HG02970 (cell line): Measurements from ENCODE around the gene RAB7A.

Source experiments
- ATAC-seq: cut with Tn5 transposase; IDR thresholded peaks from one replicate; pipeline ENCODE4 v1.9.1; 2021; ENCODE audit warnings: mild to moderate bottlenecking, moderate library complexity, moderate number of reproducible peaks; ENCODE audit not compliant: unreplicated experiment, low FRiP score

The RAB7A gene

DNA sequence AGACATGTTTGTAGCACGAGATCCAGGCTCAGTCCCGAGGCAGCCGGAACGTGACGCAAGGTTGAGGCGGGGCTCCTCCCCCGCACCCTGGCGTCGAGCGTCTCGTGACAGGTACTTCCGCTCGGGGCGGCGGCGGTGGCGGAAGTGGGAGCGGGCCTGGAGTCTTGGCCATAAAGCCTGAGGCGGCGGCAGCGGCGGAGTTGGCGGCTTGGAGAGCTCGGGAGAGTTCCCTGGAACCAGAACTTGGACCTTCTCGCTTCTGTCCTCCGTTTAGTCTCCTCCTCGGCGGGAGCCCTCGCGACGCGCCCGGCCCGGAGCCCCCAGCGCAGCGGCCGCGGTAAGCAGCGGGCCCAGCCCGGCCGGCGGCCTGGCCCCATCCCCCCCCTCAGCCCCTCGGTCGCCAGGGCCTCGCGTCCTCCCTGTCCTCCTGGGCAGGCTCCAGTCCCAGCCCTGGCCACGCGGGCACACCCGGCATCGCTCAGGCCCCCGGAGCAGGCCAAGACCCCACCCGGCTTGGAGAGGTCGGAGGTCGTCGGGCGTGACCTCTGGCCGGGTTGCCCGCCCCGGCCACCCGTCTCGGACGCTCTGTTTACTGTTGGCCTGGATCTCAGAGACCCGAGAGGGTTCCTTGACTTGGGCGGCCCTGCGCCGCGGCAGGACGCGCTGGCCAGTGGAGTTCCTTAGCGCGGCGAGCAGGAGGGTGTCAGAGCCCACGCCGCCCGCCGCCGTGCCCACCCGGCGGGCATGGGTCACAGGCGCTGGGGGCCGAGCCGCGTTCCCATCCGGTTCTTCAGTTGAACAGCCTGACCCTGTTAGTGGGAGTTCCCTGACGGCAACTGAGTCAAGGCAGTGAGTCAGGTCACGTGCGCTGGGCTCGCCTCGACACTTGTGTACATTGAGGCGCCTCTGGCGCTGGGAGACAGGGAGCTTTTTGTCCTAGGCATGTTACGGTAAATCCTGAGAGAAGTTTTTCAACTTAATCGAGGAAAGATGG lies at the start of gene RAB7A:
Gene RAB7A, plus strand, starts transcription at position 161 of the 994 bp plus-strand sequence. CDS start 69,185 bp downstream, outside the sequence.
- ATAC-seq: peak; percentile 85

DNA sequence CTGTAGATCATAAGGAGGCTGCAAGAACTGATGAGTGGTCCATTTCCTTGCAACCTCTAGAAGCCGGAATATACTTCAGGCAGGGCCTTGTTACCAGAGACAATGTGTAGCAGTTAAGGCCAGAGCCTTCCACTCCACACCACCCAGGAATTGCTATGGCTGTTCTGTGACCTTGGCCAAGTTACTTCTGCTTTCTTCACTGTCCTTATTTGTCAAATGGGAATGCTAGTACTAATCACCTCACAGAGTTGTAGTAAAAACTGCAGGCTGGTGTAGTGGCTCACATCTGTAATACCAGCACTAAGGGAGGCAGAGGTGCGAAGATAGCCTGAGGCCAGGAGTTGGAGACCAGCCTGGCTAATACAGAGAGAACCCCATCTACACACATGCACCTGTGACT lies 46.6 kb upstream of the RAB7A start:
- ATAC-seq: no peak

DNA sequence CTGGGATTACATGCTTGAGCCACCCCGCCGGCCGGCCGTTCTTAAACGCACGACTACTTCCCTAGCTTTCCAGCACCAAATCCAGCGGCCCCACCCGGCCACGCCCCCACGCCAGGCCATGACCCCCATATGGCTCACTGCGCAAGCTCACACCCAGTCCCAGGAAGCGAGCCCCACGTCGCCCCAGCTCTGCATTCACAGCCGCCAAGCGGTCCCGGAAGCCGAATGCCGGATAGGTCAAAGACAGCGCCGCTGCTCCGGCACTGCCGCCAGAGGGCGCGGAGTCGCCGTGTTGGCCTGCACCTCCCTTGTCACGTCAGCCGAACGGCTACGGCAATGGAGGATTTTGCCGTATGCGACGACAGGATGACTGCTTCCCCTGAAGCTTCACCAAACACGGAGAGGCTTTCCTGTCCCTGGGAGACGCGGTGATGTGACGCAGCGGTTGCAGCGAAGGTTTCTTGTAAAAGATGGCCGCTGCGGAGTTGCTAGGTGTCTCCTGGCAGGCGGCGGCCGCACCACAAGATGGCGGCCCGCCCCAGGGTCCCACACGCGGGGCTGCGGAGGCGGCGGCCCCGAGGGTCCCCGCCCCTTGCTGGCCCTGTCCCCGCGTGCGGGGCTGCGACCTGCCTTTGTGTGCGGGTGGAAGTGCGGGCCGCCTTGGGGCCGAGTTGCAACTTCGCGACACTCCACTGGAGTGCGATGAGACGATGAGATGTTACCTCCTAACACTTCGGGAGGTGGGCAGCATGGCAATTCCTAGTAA lies 45.2 kb upstream of the RAB7A start:
- ATAC-seq: peak; percentile 94

DNA sequence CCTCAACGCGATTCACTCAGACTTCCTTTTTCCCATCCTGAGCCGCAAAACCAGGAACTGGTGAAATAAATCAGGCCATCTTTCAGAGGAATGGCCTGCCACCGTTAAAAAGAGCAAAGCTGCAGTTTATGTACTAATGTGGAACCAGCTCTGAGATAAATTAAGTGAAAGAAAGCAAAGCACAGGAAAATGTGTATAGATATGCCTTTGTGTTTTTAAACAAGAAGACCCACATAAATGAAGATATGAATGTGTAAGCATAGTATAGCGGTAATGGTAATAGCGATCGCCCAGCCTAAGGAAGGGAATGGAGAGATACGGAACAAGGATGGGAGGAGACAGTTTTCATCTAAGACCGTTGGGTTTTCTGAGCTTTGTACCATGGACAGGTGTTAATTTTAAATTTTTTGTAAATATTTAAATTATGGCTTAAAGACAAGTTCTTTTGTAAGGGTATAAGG lies 44.6 kb upstream of the RAB7A start:
- ATAC-seq: no peak

DNA sequence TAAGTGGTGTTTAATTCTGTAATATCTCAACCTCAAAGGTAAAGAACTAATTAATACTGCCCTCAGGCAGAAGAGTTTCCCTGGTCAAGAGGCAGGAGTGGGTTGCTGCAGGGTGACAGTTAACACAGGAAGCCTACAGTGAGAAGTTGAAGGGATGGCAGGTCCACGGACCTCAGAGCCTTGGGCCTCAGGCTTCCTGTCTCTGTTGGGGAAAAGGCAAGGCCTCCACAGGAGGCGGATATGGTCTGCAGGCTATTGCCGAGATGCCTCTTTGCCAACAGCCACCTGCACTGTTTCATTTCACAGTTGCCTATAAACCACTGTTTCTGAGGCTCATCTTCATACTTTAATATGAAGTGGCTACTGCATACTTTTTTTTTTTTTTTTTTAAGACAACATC lies 42.0 kb upstream of the RAB7A start:
- no peak for ATAC-seq

DNA sequence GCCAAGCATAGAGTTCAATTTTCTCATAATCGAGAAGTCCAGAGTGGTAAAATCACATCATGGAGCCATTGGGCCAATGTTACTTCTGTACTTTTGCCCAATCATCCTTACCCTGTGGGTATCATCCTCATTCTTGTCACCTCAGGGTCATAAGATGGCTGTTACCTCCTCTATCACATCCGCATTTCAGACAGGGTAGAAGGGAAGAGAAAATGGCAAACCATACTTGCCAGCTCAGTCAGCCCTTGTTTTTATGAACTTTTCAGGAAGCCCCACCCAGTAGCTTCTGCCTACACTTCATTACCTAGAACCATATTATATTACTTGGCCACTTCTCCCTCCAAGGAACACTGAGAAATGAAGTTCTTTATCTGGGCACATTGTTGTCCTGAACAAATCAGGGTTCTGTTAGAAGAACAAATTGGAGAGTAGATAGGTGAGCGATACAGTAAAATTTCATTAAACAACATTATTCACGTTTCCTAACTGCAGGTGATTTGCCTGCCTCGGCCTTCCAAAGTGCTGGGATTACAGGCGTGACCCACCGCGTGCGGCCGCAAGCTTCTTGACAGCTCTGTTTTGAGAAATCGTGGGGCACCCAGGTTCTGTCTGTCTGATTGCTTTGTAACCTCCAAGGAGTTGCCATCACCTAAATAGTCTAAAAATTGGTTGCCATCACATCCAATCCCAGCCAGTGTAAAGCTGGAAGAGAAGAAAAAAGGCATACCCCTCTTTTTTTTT lies 40.8 kb upstream of the RAB7A start:
- ATAC-seq: no peak

DNA sequence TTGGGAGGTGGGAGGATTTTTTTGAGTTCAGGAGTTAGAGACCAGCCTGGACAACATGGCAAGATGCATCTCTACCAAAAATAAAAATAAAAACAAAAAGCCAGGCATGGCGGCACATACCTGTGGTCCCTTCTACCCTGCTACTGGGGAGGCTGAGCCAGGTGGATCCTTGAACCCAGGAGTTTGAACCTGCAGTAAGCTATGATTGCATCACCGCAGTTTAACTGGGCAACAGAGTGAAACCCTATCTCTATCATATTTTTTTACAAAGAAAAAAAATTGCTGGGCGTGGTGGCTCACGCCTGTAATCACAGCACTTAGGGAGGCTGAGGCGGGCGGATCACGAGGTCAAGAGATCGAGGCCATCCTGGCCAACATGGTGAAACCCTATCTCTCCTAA lies 39.5 kb upstream of the RAB7A start:
- ATAC-seq: no peak

DNA sequence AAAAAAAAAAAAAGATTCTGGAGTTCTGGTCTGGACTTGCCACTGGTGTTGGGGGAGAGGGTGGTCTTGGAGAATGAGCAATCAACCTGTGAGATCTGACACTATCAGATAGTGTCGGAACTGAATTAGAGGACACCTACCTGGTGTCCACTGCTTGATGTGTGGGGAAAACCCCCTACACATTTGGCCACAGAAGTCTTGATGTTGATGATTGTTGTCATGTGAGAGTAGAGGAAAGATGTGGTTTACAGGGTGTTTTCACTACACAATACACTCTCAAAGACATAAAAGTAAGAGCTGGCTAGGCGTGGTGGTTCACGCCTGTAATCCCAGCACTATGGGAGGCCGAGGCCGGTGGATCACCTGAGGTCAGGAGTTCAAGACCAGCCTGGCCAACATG lies 36.9 kb upstream of the RAB7A start:
- no peak for ATAC-seq

DNA sequence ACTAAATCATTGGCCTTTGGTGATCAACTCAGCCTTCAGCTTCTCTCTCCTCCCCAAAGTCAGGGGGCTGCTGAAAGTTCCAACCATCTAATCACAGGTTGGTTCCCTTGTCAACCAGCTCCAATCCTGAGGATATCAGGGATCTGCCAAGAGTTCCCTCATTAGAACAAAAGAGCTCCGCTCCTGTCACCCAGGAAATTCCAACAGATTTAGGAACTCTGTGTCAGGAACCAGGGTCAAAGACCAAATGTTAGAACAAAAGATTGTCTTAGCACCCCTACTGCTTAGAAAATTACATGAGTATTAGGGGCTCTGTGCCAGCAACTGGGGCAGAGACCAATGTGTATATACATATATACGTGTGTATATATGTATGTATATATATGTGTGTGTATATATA lies 32.3 kb upstream of the RAB7A start:
- ATAC-seq: no peak

DNA sequence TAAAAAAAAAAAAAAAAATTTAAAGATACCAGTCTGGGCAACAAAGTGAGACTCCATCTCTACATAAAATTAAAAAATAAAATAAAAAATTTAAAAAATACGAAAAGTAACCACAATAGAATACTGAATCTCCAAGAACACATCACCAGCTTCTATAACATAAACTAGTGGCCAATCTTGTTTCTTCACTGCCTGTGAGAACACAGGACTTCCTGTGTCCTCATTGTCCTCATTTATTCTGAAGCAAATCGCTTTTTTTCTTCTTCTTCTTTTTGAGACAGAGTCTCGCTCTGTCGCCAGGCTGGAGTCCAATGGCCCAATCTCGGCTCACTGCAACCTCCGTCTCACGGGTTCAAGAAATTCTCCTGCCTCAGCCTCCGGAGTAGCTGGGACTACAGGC lies 28.6 kb upstream of the RAB7A start:
- ATAC-seq: no peak

DNA sequence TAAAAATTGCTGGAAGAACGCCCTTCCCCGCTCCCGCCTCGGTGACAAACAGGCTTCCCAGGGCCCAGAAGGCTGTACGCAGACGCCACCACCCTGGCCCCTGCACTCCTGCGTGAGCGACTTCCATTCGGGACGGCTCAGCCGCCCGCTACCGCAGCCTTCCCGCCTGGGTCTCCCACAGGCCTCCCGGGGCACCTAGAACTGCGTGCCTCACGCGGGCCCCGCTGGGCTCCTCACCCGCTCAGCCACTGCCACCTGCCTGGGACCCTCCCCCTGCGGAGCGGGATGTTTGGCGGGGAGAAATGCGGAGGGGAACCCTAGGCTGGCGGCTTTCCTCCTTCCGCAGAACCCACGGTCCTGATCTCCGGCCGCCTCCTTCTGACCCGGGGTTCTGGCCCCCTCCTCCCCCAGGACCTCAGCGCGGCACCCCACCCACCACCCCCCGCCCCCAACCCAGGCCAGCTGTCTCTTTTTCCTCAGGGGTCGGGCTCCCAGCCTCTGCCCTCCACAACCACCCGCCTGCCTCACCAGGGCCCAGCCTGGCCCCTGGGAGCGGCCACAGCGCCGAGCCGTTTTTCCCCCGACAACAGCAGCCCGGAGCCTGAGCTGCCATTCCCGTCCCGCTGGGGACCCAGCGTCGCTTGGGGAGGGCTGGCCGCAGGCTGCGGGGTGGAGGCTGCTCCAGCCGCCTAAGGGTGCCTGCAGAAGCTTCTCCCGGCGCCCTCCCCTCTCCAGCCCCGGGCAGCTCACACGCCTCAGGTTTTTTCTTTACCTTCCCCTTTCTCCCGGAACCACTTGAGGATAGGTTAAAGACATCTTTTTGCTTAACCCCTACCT lies 27.6 kb upstream of the RAB7A start:
- ATAC-seq: no peak

DNA sequence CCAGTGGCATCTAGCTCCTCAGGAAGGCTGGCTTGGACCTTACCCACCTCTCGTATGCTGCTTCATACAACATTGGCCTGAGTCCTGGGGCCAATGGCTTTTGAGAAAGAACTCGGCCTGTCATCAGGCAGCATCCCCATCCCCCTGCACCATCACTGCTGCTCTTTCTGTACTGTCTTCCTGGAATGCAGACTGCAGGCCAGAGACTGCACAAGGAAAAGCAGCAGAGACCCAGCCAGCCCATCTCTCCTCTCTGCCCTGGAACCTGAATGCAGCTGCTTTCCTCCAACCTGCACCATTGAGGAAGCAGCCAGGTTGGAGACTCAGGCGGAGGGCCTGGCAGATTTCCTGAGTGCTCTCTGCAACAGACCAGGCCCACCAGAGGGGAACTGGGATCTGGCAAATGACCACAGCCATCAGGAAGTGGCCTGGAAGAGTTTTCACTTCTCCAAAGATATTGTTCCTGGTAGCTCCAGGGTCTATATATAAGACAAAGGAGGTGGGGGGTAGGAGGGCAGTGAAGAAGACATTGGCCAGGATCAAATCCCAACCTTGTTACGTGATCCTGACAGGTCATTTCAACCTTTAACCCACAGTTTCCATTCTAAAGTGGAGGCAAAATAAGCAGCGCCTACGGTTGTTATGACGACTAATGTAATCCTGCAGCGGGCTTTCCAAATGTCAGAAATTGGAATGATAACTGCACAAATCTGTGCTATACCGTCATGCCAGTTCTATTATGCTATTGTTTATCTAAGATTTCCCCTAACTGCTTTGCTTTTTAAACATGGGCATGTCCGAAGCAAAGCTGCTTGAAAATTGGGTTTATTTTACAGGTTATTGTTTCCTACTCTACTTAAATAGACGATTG lies 24.4 kb upstream of the RAB7A start:
- ATAC-seq: no peak

DNA sequence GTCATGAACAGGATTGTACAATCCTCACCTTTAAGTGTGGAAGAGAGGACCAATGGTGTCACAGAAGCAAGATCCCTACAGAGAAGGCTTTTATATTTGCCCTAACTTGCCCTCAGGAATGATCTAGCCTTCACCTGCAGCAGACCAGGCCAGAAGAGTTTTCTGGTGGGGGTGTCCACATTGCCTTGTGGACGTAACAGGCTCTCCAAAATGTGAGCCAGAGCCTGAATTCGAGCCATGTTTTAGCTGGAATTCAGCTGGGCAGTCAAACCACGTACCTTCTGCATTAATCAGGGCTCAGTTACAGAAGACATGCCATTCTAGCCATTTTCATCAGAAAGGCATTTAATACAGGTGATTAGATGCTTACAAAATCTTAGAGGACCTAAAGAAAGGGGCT lies 23.6 kb upstream of the RAB7A start:
- no peak for ATAC-seq

DNA sequence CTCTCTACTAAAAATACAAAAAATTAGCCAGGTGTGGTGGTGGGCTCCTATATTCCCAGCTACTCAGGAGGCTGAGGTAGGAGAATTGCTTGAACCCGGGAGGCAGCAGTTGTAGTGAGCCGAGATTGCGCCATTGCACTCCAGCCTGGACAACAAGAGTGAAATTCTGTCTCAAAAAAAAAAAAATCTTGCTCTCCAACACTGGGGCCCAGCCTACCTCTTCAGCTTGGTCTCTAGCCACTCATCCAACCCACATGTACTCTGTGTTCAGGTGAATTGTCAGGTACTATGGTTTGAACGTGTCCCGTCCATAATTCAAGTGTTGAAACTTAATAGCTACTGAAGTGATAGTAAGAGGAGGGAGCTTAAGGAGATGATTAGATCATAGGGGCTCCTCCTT lies 22.4 kb upstream of the RAB7A start:
- ATAC-seq: no peak

DNA sequence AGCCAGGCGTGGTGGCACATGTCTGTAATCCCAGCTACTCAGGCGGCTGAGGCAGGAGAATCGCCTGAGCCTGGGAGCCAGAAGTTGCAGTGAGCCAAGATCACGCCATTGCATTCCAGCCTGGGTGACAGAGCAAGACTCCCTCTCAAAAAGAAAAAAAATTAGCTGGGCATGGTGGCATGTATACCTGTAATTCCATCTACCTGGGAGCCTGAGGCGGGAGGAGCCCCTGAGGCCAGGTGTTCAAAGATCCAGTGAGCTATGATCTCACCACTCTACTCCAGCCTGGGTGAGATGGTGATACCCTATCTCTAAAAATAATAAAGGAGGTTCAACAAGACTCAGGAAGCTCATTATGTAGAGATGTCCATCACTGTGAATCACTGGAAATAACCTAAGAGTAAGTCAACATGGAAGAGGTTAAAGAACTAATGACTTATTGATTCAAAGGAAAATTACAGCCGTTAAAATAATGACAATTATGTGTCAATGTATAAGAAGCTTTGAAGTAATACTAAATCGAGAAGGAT lies 19.8 kb upstream of the RAB7A start:
- no peak for ATAC-seq

DNA sequence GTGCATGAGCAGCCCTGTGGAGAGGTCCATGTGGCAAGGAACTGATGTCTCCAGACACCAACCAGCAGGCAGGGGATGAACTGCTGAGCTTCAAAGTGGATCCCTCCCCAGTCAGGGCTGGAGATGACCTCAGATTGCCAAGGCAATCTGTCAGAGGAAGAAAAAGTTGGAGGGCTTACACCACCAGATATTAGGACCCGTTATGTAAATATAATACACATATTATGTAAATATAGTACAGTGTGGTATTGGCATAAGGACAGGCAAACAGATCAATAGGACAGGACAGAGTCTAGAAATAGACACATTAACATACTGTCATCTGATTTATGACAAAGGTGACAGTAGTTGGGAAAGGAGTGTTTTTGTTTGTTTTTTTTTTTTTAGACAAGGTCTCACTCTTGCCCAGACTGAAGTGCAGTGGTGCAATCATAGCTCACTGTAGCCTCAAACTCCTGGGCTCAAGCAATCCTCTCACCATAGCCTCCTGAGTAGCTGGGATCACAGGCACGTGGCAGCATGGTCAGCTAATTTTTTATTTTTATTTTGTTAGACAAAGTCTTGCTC lies 18.0 kb upstream of the RAB7A start:
- ATAC-seq: no peak

DNA sequence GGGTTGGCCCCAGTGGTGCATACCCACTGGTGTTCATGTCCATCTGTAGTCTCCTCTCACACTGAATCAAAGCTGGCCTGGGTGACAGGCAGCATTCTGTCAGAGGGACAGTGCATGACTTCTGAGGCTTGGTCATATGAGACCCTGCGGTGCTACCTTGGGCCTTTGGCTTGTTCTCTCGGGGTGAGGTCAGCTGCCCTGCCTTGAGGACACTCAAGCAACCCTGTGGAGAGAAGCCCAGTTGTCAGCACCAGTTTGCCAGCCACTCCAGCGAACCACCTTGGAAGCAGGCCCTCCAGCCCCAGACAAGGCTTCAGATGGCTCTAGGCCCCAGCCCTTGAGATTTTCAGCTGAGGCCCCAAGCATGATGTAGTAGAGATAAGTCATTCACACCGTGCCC lies 16.9 kb upstream of the RAB7A start:
- ATAC-seq: no peak

DNA sequence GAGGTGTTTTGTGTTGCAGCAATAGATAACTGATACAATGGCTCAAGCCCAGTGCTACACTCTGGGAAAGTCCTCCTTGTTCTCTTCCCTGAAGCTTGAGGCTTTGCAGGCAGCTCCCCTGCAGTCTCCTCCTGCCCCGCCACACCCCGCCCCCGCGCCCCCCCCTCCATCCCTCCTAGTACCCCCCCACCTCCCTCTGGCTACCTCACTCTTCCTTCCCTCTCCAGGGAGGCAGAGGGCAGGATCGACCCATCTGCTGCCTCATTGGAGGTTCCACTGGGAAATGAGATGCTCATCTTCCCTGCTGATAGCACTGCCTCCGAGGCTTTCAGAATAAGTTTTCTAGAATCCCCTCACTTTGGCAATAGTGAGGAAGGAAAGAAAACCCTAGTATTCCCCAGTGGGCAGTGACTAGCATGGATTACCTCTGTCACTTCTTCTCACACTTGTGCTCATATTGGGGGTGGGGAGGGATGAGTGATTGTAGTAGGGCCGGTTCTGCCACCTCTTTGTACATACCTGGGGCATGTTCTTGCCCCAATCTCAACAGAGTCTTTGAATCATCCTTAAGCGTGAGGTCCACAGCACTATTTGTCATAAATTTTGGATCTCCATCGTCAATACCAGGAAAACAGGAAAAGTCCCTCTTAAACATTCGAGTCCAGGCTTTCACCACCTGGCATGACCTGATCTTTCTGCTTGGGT lies 16.3 kb upstream of the RAB7A start:
- no peak for ATAC-seq
